GM12878 (cell line): ENCODE data around the gene CD68. TPM values are rescaled to one million over a fixed set of nuclear protein-coding genes. Genes with fewer than 3 reads are reported as not detected.

Experiments used
- ATAC-seq: fragments of 200-7000 bp; cut with Tn5 transposase; 3 replicates; pipeline ENCODE4 v1.9.1; 2020; ENCODE audit warnings: mild to moderate bottlenecking, moderate library complexity
- BruUV-seq: library from RNA; stranded (reverse); fragments of 400-500 nt; replicated peaks from 2 replicates; lab custom pipeline; 2021; lab: Mats Ljungman, UMichigan
- CTCF ChIA-PET: fragments of 300-600 bp; sonication (Branson Sonifier 250); formaldehyde crosslinking; extraction: SDS; loops from one replicate; lab custom pipeline; 2021; ENCODE audit warnings: inconsistent platforms; lab: Yijun Ruan, JAX
- POLR2A ChIA-PET: fragments of 350-600 bp; formaldehyde crosslinking; extraction: SDS; loops from one replicate; lab custom pipeline; 2021; ENCODE audit warnings: inconsistent platforms; lab: Charles Lee
- RAD21 ChIA-PET: fragments of 300-600 bp; sonication (Branson Sonifier 250); formaldehyde crosslinking; loops from one replicate; lab custom pipeline; 2023; ENCODE audit warnings: antibody characterized with exemption; ENCODE audit not compliant: unreplicated experiment; lab: Charles Lee
- SMC1A ChIA-PET: fragments of 300-600 bp; sonication (Branson Sonifier 250); formaldehyde crosslinking; loops from one replicate; lab custom pipeline; 2023; ENCODE audit not compliant: unreplicated experiment, uncharacterized antibody; lab: Charles Lee
- DNase-seq: peaks from one replicate; pipeline ENCODE4 v3.0.0-alpha.2; 2011; ENCODE audit warnings: low read depth, low spot score
- FAIRE-seq: peaks from 3 replicates; lab custom pipeline; 2011; peaks lifted over from hg19 to GRCh38; lab: Jason Lieb, UNC
- H2AFZ ChIP-seq: 2 replicates; pipeline ENCODE4 v1.6.0; 2011; ENCODE audit warnings: low read depth, low read length, control low read depth; ENCODE audit not compliant: control insufficient read depth
- H3K27ac ChIP-seq: 2 replicates; pipeline ENCODE4 v1.5.1; 2011; ENCODE audit warnings: control low read depth; ENCODE audit not compliant: control insufficient read depth, insufficient read depth
- H3K27me3 ChIP-seq, 2 experiments: replicated peaks in 1 of 2; 2 replicates each; pipeline versions ENCODE4 v1.6.0 to v1.6.1; 2011; ENCODE audit warnings: low read length in 1 of 2; ENCODE audit not compliant: control insufficient read depth in 2 of 2, insufficient read depth in 2 of 2
- H3K36me3 ChIP-seq, 2 experiments: 2 replicates each; pipeline ENCODE4 v1.5.1; 2011; ENCODE audit warnings: low read length in 1 of 2; ENCODE audit not compliant: control insufficient read depth in 2 of 2, insufficient read depth in 2 of 2
- H3K4me1 ChIP-seq: 2 replicates; pipeline ENCODE4 v1.6.1; 2011; ENCODE audit warnings: mild to moderate bottlenecking, low read length, moderate library complexity, mixed read lengths; ENCODE audit not compliant: control insufficient read depth, insufficient read depth
- H3K4me2 ChIP-seq: 2 replicates; pipeline ENCODE4 v1.6.0; 2011; ENCODE audit warnings: control low read depth; ENCODE audit not compliant: control insufficient read depth, insufficient read depth
- H3K4me3 ChIP-seq: fragments of 200-600 bp; sonication (generic); 2 replicates; pipeline ENCODE4 v1.5.1; 2016
- H3K79me2 ChIP-seq: 2 replicates; pipeline ENCODE4 v1.6.0; 2011; ENCODE audit warnings: low read length; ENCODE audit not compliant: control insufficient read depth, insufficient read depth
- H3K9ac ChIP-seq: 2 replicates; pipeline ENCODE4 v1.8.0; 2011; ENCODE audit warnings: low read length, control low read depth, mixed read lengths; ENCODE audit not compliant: control insufficient read depth, insufficient read depth
- H3K9me3 ChIP-seq: replicated peaks from 3 replicates; pipeline ENCODE4 v1.5.1; 2011; ENCODE audit warnings: mild to moderate bottlenecking, low read length; ENCODE audit not compliant: control insufficient read depth, insufficient read depth
- H4K20me1 ChIP-seq: 2 replicates; pipeline ENCODE4 v1.6.0; 2011; ENCODE audit not compliant: control insufficient read depth, insufficient read depth
- CHD2 ChIP-seq: IDR thresholded peaks from 2 replicates; pipeline ENCODE4 v1.6.1; 2011; ENCODE audit warnings: low read depth, low read length, improper control_type of control experiment, borderline replicate concordance
- CTCF ChIP-seq, 3 experiments: IDR thresholded peaks in 2 of 3; conservative IDR thresholded peaks in 1 of 3; 2 replicates each; pipeline ENCODE4 v1.5.1; 2011; ENCODE audit warnings: low read depth in 3 of 3, low read length in 3 of 3, mild to moderate bottlenecking in 3 of 3, control low read depth in 2 of 3, moderate library complexity in 2 of 3, inconsistent platforms in 1 of 3, mixed read lengths in 1 of 3; ENCODE audit not compliant: control insufficient read depth in 2 of 3, insufficient read depth in 1 of 3; ENCODE audit errors: extremely low read depth in 1 of 3
- HDGF ChIP-seq: fragments of 450-650 bp; IDR thresholded peaks from 2 replicates; pipeline ENCODE4 v1.6.1; 2016; ENCODE audit warnings: antibody characterized with exemption
- NBN ChIP-seq: fragments of 450-650 bp; IDR thresholded peaks from 2 replicates; pipeline ENCODE4 v1.6.1; 2016
- WGBS: methylation state at CpG from one replicate; pipeline ENCODE4 v1.1.6; 2016; ENCODE audit warnings: low lambda C conversion rate; ENCODE audit not compliant: insufficient replicate concordance, insufficient coverage; ENCODE audit errors: missing lambda C conversion rate; 5-methylcytosine and 5-hydroxymethylcytosine counted together
- in situ Hi-C: fragments of 300-500 bp; cut with MboI; formaldehyde crosslinking; loops from 9 replicates; pipeline ENCODE4 v1.14.3; 2018; ENCODE audit warnings: mixed read lengths
- intact Hi-C: fragments of 100-400 bp; cut with micrococcal nuclease; formaldehyde crosslinking; loops from one replicate; pipeline ENCODE4 v1.14.2; 2022; ENCODE audit not compliant: unreplicated experiment
- polyA plus RNA-seq, 11 experiments: library from polyadenylated mRNA; depleted of rRNA in 4 of 11; unstranded in 6 of 11; stranded (reverse) in 5 of 11; fragments of >200 nt; fragmentation: Nextera tagmentation in 4 of 11; fragmentation: Illumina TruSeq in 1 of 11; extraction: Ambion mirVana in 4 of 11; extraction: Trizol in 1 of 11; gene quantifications; 1 replicate in 1 of 11; 2 replicates in 10 of 11; pipeline versions ENCODE4 v1.2.1 to v1.2.3, GENCODE V29; 2011 to 2016; ENCODE audit warnings: inconsistent platforms in 2 of 11, missing spikeins in 2 of 11, low read depth in 1 of 11
- total RNA-seq, 4 experiments: library from RNA; depleted of rRNA in 3 of 4; stranded (reverse); fragments of >200 nt in 3 of 4; fragmentation: Illumina TruSeq in 1 of 4; extraction: Trizol in 1 of 4; gene quantifications; 2 replicates each; pipeline versions ENCODE4 v1.2.1 to v1.2.3, GENCODE V29; 2013 to 2021

CD68 gene
- total and polyA plus RNA-seq, 10 of the 15 experiments (the other 5 are each of a cell fraction or from before 2014, with no cell fraction given): 2.6 to 6.9 (median 3.8) TPM

DNA sequence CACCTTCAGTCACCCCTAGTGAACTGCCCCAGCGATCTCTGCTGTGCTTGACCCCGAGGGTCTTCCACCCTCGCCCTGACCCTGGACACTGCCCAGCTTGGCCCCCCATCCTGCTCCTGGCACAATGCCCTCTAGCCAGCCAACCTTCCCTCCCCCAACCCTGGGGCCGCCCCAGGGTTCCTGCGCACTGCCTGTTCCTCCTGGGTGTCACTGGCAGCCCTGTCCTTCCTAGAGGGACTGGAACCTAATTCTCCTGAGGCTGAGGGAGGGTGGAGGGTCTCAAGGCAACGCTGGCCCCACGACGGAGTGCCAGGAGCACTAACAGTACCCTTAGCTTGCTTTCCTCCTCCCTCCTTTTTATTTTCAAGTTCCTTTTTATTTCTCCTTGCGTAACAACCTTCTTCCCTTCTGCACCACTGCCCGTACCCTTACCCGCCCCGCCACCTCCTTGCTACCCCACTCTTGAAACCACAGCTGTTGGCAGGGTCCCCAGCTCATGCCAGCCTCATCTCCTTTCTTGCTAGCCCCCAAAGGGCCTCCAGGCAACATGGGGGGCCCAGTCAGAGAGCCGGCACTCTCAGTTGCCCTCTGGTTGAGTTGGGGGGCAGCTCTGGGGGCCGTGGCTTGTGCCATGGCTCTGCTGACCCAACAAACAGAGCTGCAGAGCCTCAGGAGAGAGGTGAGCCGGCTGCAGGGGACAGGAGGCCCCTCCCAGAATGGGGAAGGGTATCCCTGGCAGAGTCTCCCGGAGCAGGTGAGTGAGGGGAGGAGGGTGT is 20.7 kb upstream of the CD68 start, which contains the start of gene TNFSF13:
TNFSF13 (plus strand) TSS at position 207 of the 776 bp plus-strand sequence; CDS start at position 497, 290 bp downstream.
- Histone ChIP-seq H3K4me1 (peaks cover 38% of the 10 kb centered on the region), H3K27ac (peak within 1 kb of the TSS; percentile 84), H3K79me2 (peaks cover 23% of the 10 kb centered on the region), H3K4me3 (peak within 1 kb of the TSS; percentile 66), H3K9me3 (no peaks in the 10 kb centered on the region), H3K36me3 (no peaks in the 10 kb centered on the region; a peak in 1 of 4 replicates), H3K27me3 (no peaks in the 10 kb centered on the region), H4K20me1 (no peaks in the 10 kb centered on the region), H2AFZ (peak within 1 kb of the TSS; percentile 82), H3K9ac (peak within 1 kb of the TSS; percentile 70), H3K4me2 (peak within 1 kb of the TSS; percentile 92)
- CTCF ChIA-PET: interaction anchor here (0.7 to 6.2 kb wide), 9 partner anchors 25 to 214 kb away, joined by 3 to 192 read pairs (median 5); partner anchors contain the start of genes MPDU1, TMEM95, TP53 and WRAP53
- RAD21 ChIA-PET: interaction anchor here (0.7 to 4.9 kb wide), 8 partner anchors 34 to 203 kb away, joined by 3 to 84 read pairs (median 6); partner anchors contain the start of genes FGF11, TMEM95 and TP53
- intact Hi-C loops: no loop called here
- 61% methylated on average over 16 of the region's 16 CpGs for WGBS
- no peak for DNase-seq
- TF ChIP-seq CHD2: 0 out of 2 replicates have a peak, but pooled peaks have one; percentile 24
- TF ChIP-seq HDGF: 0 out of 2 replicates have a peak, but pooled peaks have one; percentile 66
- TF ChIP-seq NBN: 0 out of 2 replicates have a peak, but pooled peaks have one; percentile 2
- TF ChIP-seq CTCF (IDR thresholded peaks at IDR 0.05 in 2 of 3, conservative IDR thresholded peaks at IDR 0.05 in 1 of 3; ENCODE audit: control insufficient read depth in 2 of 3, extremely low read depth in 1 of 3, insufficient read depth in 1 of 3, low read depth in 3 of 3, low read length in 3 of 3): no peak
- peak; percentile 10; the same call in 2 of the 3 replicates for ATAC-seq
- FAIRE-seq: no peak
- POLR2A ChIA-PET: interaction anchor here (0.9 to 4.2 kb wide), 11 partner anchors 11 to 129 kb away, joined by 3 to 36 read pairs (median 4); partner anchors contain the start of genes MPDU1, TMEM102, TP53 and WRAP53
- in situ Hi-C loops: loop anchor here (25.0 kb wide), 1 partner anchor 521 kb away; the partner anchor contains the start of genes SLC16A11 and SLC16A13
- TSS peak; percentile 44 for BruUV-seq
- SMC1A ChIA-PET: interaction anchor here (0.7 to 4.9 kb wide), 12 partner anchors 20 to 123 kb away, joined by 3 to 35 read pairs (median 4); partner anchors contain the start of genes CD68 and TMEM102
